HepG2 (cell line): ENCODE results near the gene COQ4. TPM values are rescaled to one million over a fixed set of nuclear protein-coding genes. Genes with fewer than 3 reads are reported as not detected.

Experiments
- ATAC-seq: fragments of 200-7000 bp; cut with Tn5 transposase; 3 replicates; pipeline ENCODE4 v1.9.1; 2020; ENCODE audit warnings: mild to moderate bottlenecking, moderate library complexity
- BruUV-seq: library from RNA; stranded (reverse); fragments of 400-500 nt; replicated peaks from 2 replicates; lab custom pipeline; 2021; lab: Mats Ljungman, UMichigan
- CTCF ChIA-PET: fragments of 300-600 bp; formaldehyde crosslinking; extraction: SDS; loops from one replicate; lab custom pipeline; 2021; ENCODE audit warnings: low total read pairs, inconsistent platforms, low intra/inter-chr PET ratio; lab: Yijun Ruan, JAX
- POLR2A ChIA-PET: fragments of 350-600 bp; sonication (Branson Sonifier 250); formaldehyde crosslinking; loops from one replicate; lab custom pipeline; 2020; ENCODE audit warnings: antibody characterized with exemption, inconsistent platforms; lab: Yijun Ruan, JAX
- DNase-seq: peaks from one replicate; pipeline ENCODE4 v3.0.0-alpha.2; 2015; ENCODE audit warnings: low spot score
- FAIRE-seq: peaks from 3 replicates; lab custom pipeline; 2011; peaks lifted over from hg19 to GRCh38; lab: Jason Lieb, UNC
- H2AFZ ChIP-seq: one replicate; pipeline ENCODE4 v1.6.1; 2011; ENCODE audit warnings: low read length, inconsistent platforms
- H3K27ac ChIP-seq: fragments of 300-600 bp; 3 replicates; pipeline ENCODE4 v1.8.0; 2011; ENCODE audit warnings: mixed run types, mild to moderate bottlenecking, mixed read lengths, low read length, inconsistent platforms; ENCODE audit not compliant: insufficient read depth; ENCODE audit errors: extremely low read length
- H3K27me3 ChIP-seq, 2 experiments: fragments of 200-600 bp in 1 of 2; 2 replicates in 1 of 2; 3 replicates in 1 of 2; pipeline versions ENCODE4 v1.6.0 to v1.8.0; 2011; ENCODE audit warnings: low read length in 2 of 2, mild to moderate bottlenecking in 2 of 2, moderate library complexity in 2 of 2, inconsistent platforms in 1 of 2; ENCODE audit not compliant: insufficient read depth in 2 of 2, control insufficient read depth in 1 of 2
- H3K36me3 ChIP-seq, 2 experiments: fragments of 200-600 bp in 1 of 2; replicated peaks in 1 of 2; 2 replicates in 1 of 2; 3 replicates in 1 of 2; pipeline versions ENCODE4 v1.5.1 to v1.8.0; 2011; ENCODE audit warnings: low read length in 2 of 2, inconsistent platforms in 1 of 2; ENCODE audit not compliant: insufficient read depth in 2 of 2, control insufficient read depth in 1 of 2
- H3K4me1 ChIP-seq: 2 replicates; pipeline ENCODE4 v1.5.1; 2012; ENCODE audit warnings: low read length, inconsistent platforms; ENCODE audit not compliant: insufficient read depth
- H3K4me2 ChIP-seq: 2 replicates; pipeline ENCODE4 v1.6.0; 2011; ENCODE audit warnings: low read depth, low read length, inconsistent platforms
- H3K4me3 ChIP-seq, 3 experiments: fragments of 200-600 bp in 1 of 3; sonication (generic), shearing (Covaris generic) in 1 of 3; replicated peaks in 1 of 3; 2 replicates each; pipeline ENCODE4 v1.5.1; 2011 to 2016; ENCODE audit warnings: low read length in 3 of 3, inconsistent platforms in 2 of 3, low read depth in 2 of 3, mild to moderate bottlenecking in 2 of 3, control low read depth in 1 of 3, mixed read lengths in 1 of 3; ENCODE audit not compliant: insufficient read depth in 1 of 3
- H3K79me2 ChIP-seq: one replicate; pipeline ENCODE4 v1.6.1; 2011; ENCODE audit warnings: low read length, inconsistent platforms; ENCODE audit not compliant: insufficient read depth
- H3K9ac ChIP-seq: 2 replicates; pipeline ENCODE4 v1.6.0; 2011; ENCODE audit warnings: mild to moderate bottlenecking, low read depth, low read length, inconsistent platforms; ENCODE audit not compliant: insufficient read depth
- H3K9me3 ChIP-seq: 2 replicates; pipeline ENCODE4 v1.5.1; 2012; ENCODE audit warnings: mild to moderate bottlenecking, low read length
- H4K20me1 ChIP-seq: 2 replicates; pipeline ENCODE4 v1.6.0; 2011; ENCODE audit warnings: inconsistent platforms, mild to moderate bottlenecking, low read length, moderate library complexity; ENCODE audit not compliant: insufficient read depth
- CBX2 ChIP-seq, 2 experiments: fragments of 200-600 bp in 1 of 2; sonication (generic); formaldehyde crosslinking in 1 of 2; IDR thresholded peaks; 2 replicates each; pipeline versions ENCODE4 v1.7.0 to v1.8.1; 2018 to 2022; ENCODE audit warnings: low read depth in 2 of 2, low read length in 1 of 2, mild to moderate bottlenecking in 1 of 2, missing genetic modification reagents in 1 of 2
- ELF1 ChIP-seq: sonication (generic); formaldehyde crosslinking; IDR thresholded peaks from 2 replicates; pipeline ENCODE4 v1.4.0; 2020; ENCODE audit warnings: missing genetic modification reagents
- ESRRA ChIP-seq: sonication (generic); formaldehyde crosslinking; IDR thresholded peaks from 2 replicates; pipeline ENCODE4 v1.5.1; 2020; ENCODE audit warnings: mild to moderate bottlenecking, low read depth, missing genetic modification reagents
- LBX2 ChIP-seq: sonication (generic); formaldehyde crosslinking; IDR thresholded peaks from 2 replicates; pipeline ENCODE4 v1.5.0; 2020; ENCODE audit warnings: missing genetic modification reagents, mild to moderate bottlenecking, borderline replicate concordance
- LCORL ChIP-seq, 2 experiments: fragments of 450-650 bp in 1 of 2; sonication (generic) in 1 of 2; formaldehyde crosslinking in 1 of 2; IDR thresholded peaks; 2 replicates each; pipeline versions ENCODE4 v1.5.0 to v1.6.1; 2017 to 2020; ENCODE audit warnings: antibody characterized with exemption in 1 of 2, missing genetic modification reagents in 1 of 2
- ZNF33A ChIP-seq: sonication (generic); formaldehyde crosslinking; IDR thresholded peaks from 2 replicates; pipeline ENCODE4 v1.5.1; 2020; ENCODE audit warnings: missing genetic modification reagents, mild to moderate bottlenecking, moderate library complexity, borderline replicate concordance
- ZNF513 ChIP-seq: sonication (generic); formaldehyde crosslinking; conservative IDR thresholded peaks from 2 replicates; pipeline ENCODE4 v1.5.0; 2020; ENCODE audit warnings: missing genetic modification reagents
- ZNF546 ChIP-seq: sonication (generic); formaldehyde crosslinking; conservative IDR thresholded peaks from 2 replicates; pipeline ENCODE4 v1.8.1; 2023; ENCODE audit warnings: mild to moderate bottlenecking, missing genetic modification reagents
- ZNF556 ChIP-seq: sonication (generic); formaldehyde crosslinking; IDR thresholded peaks from 2 replicates; pipeline ENCODE4 v1.4.0; 2020; ENCODE audit warnings: mild to moderate bottlenecking, missing genetic modification reagents, borderline replicate concordance
- ZNF766 ChIP-seq: sonication (generic); formaldehyde crosslinking; IDR thresholded peaks from 2 replicates; pipeline ENCODE4 v1.5.0; 2020; ENCODE audit warnings: missing genetic modification reagents, borderline replicate concordance
- WGBS: methylation state at CpG from one replicate; pipeline ENCODE4 v1.1.6; 2017; ENCODE audit warnings: low lambda C conversion rate; 5-methylcytosine and 5-hydroxymethylcytosine counted together
- in situ Hi-C: cut with HindIII; loops from 2 replicates; pipeline ENCODE4 v1.10.0; 2017; ENCODE audit warnings: low pct_unique_long_range_greater_than_20kb; ENCODE audit not compliant: extremely low pct_ligation_motif_present
- intact Hi-C: fragments of 100-400 bp; cut with micrococcal nuclease; formaldehyde crosslinking; loops from one replicate; pipeline ENCODE4 v1.10.0; 2022; ENCODE audit not compliant: unreplicated experiment
- polyA plus RNA-seq, 8 experiments: library from polyadenylated mRNA; depleted of rRNA in 3 of 8; stranded (reverse) in 7 of 8; unstranded in 1 of 8; fragments of >200 nt; fragmentation: Illumina TruSeq in 4 of 8; extraction: Trizol in 4 of 8; gene quantifications; 2 replicates each; pipeline versions ENCODE4 v1.2.1 to v1.2.3, GENCODE V29; 2011 to 2016; ENCODE audit warnings: low read depth in 4 of 8, missing spikeins in 1 of 8, mixed read lengths in 1 of 8; ENCODE audit not compliant: insufficient read depth in 1 of 8
- total RNA-seq, 5 experiments: library from RNA; depleted of rRNA; stranded (reverse); fragments of >200 nt; fragmentation: Illumina TruSeq; extraction: Trizol; gene quantifications; 2 replicates each; pipeline ENCODE4 v1.2.3, GENCODE V29; 2016; ENCODE audit warnings: low read depth in 1 of 5
- TF ChIP-seq, protein P1 (sequence below): sonication (generic); formaldehyde crosslinking; IDR thresholded peaks from 2 replicates; pipeline ENCODE4 v1.5.0; 2020; ENCODE audit warnings: missing genetic modification reagents
- TF ChIP-seq, protein P2 (sequence below): sonication (generic); formaldehyde crosslinking; IDR thresholded peaks from 2 replicates; pipeline ENCODE4 v1.4.0; 2020; ENCODE audit warnings: missing genetic modification reagents

The COQ4 gene
- total and polyA plus RNA-seq, 2 of the 13 experiments (the other 11 are each of a cell fraction or from before 2014, with no cell fraction given) = 26.1 to 36.0 TPM

DNA sequence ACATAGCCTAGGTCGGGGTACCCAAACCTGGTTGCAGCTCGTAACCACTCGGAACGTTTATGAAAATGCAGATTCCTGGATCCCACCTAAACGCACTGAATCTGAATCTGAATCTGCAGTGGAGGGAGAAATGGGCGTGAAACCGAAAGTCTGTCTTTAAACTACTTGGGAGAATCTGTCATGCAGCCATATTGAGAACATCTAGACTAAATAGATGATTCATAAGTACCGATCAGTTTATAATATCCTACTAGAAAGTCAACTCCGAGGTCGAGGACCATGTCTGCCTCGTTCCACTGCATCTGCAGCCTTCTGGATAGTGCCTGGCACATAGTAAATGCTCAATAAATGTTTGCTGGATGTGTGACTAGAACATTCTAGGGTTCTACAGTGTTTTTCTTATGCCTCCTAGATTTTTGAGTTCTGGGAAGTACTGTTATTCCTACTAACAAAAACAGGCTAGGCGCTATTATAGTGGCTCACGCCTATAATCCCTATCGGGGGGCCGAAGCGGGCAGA, 632 bp downstream of the COQ4 start:
- peak overlapping the region; percentile 80 for H3K4me2 ChIP-seq
- in situ Hi-C loops = no loop called here
- DNase-seq (no peak), FAIRE-seq (no peak), ATAC-seq (no peak)
- peaks cover 23% of the 10 kb centered on the region for H3K4me1 ChIP-seq
- H4K20me1 ChIP-seq = no peaks in the 10 kb centered on the region
- no TSS peak for BruUV-seq
- H3K36me3 ChIP-seq = peaks cover 8 to 30% of the 10 kb centered on the region in 2 experiments
- H3K9ac ChIP-seq = peak overlapping the region; percentile 96
- ChIA-PET POLR2A (interaction anchor here (1.1 to 1.4 kb wide), 2 partner anchors 28 to 228 kb away, joined by 3 read pairs; no protein-coding TSS in a partner anchor), CTCF (no interaction called here)
- H2AFZ ChIP-seq = no peak overlapping the region
- peaks cover 33% of the 10 kb centered on the region for H3K79me2 ChIP-seq
- H3K27me3 ChIP-seq = no peaks in the 10 kb centered on the region; a peak in 1 of 5 replicates
- no peaks in the 10 kb centered on the region for H3K9me3 ChIP-seq
- intact Hi-C loops = loop anchor here (2.0 kb wide), 2 partner anchors 18 to 26 kb away; partner anchors contain the start of gene SLC27A4
- WGBS = 8% methylated on average over 13 of the region's 16 CpGs
- TF ChIP-seq LCORL (IDR thresholded peaks at IDR 0.05) (no peak), LCORL (CRISPR knock-in tag; IDR thresholded peaks at IDR 0.05) (no peak), ZNF513 (no peak), ESRRA (CRISPR knock-in tag) (no peak), LBX2 (0 out of 2 replicates have a peak, but pooled peaks have one; percentile 9), ELF1 (CRISPR knock-in tag) (no peak), ZNF546 (CRISPR knock-in tag) (0 out of 2 replicates have a peak, but pooled peaks have one; percentile 16), ZNF766 (CRISPR knock-in tag) (no peak), ZNF33A (CRISPR knock-in tag) (no peak), ZNF556 (CRISPR knock-in tag) (no peak), CBX2 (IDR thresholded peaks at IDR 0.05; ENCODE audit: low read depth, low read length) (no peak), CBX2 (CRISPR knock-in tag; IDR thresholded peaks at IDR 0.05; ENCODE audit: low read depth) (no peak)
- TF ChIP-seq, protein P1, sequence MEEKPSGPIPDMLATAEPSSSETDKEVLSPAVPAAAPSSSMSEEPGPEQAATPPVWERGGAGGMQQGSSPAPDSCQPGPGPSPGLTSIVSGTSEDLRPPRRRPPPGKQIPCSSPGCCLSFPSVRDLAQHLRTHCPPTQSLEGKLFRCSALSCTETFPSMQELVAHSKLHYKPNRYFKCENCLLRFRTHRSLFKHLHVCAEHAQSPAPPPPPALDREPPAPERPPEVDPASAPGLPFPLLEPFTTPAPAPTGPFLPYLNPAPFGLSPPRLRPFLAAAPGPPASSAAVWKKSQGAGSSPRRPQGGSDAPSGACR (CRISPR knock-in tag) = no peak
- TF ChIP-seq, protein P2, sequence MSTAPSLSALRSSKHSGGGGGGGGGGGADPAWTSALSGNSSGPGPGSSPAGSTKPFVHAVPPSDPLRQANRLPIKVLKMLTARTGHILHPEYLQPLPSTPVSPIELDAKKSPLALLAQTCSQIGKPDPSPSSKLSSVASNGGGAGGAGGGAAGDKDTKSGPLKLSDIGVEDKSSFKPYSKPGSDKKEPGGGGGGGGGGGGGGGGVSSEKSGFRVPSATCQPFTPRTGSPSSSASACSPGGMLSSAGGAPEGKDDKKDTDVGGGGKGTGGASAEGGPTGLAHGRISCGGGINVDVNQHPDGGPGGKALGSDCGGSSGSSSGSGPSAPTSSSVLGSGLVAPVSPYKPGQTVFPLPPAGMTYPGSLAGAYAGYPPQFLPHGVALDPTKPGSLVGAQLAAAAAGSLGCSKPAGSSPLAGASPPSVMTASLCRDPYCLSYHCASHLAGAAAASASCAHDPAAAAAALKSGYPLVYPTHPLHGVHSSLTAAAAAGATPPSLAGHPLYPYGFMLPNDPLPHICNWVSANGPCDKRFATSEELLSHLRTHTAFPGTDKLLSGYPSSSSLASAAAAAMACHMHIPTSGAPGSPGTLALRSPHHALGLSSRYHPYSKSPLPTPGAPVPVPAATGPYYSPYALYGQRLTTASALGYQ = no peak
- H3K4me3 ChIP-seq = peak overlapping the region; percentile 93 to 99 (median 94)
- peak overlapping the region; percentile 93 for H3K27ac ChIP-seq
